Astrocyte of the hippocampus (primary cell): ENCODE measurements around the gene TTC1.
"Not testable (repeated sequence)": the region's sequence is repeated elsewhere in the genome, so short reads cannot be mapped to it uniquely, and the experiment has no call there.

ENCODE experiments used
- DNase-seq: peaks from one replicate; pipeline ENCODE4 v3.0.0; 2011; ENCODE audit warnings: low read depth, low spot score

TTC1 gene

GRCh38 chr5:160008877-160009590 lies at the start of gene TTC1:
TSS of gene TTC1 (plus strand) at chr5:160009139. CDS start at chr5:160010529, 1,390 bp downstream.
- DNase-seq: peak; percentile 99

- no peak for DNase-seq
Observed at GRCh38 chr5:159961176-159962160, 47.5 kb upstream of the TTC1 start.

- no peak for DNase-seq
Observed at GRCh38 chr5:159962214-159962613, 46.7 kb upstream of the TTC1 start.

GRCh38 chr5:159963935-159964334 lies 45.0 kb upstream of the TTC1 start:
- DNase-seq: no peak

- DNase-seq: peak; percentile 85
Observed at GRCh38 chr5:159965031-159965837, 43.7 kb upstream of the TTC1 start.

- DNase-seq: not testable (repeated sequence)
Observed at GRCh38 chr5:159965838-159966128, 43.2 kb upstream of the TTC1 start.

GRCh38 chr5:159969966-159970365 lies 39.0 kb upstream of the TTC1 start:
- DNase-seq: no peak

GRCh38 chr5:159971038-159971437 lies 37.9 kb upstream of the TTC1 start:
- peak; percentile 62 for DNase-seq

GRCh38 chr5:159971514-159971913 lies 37.4 kb upstream of the TTC1 start:
- DNase-seq: peak; percentile 11

- peak; percentile 69 for DNase-seq
Observed at GRCh38 chr5:159971931-159972461, 36.9 kb upstream of the TTC1 start.

GRCh38 chr5:159972538-159973362 lies 36.2 kb upstream of the TTC1 start:
- no peak for DNase-seq

- peak; percentile 95 for DNase-seq
Observed at GRCh38 chr5:159975462-159976019, 33.4 kb upstream of the TTC1 start.

GRCh38 chr5:159976921-159977320 lies 32.0 kb upstream of the TTC1 start:
- no peak for DNase-seq

GRCh38 chr5:159978358-159978757 lies 30.6 kb upstream of the TTC1 start:
- no peak for DNase-seq

GRCh38 chr5:159982421-159983173 lies 26.3 kb upstream of the TTC1 start:
- no peak for DNase-seq

- peak; percentile 89 for DNase-seq
Observed at GRCh38 chr5:159987031-159987674, 21.8 kb upstream of the TTC1 start.

- no peak for DNase-seq
Observed at GRCh38 chr5:159990506-159990905, 18.4 kb upstream of the TTC1 start.

- DNase-seq: no peak
Observed at GRCh38 chr5:159992566-159992965, 16.4 kb upstream of the TTC1 start.

GRCh38 chr5:159993194-159993593 lies 15.7 kb upstream of the TTC1 start:
- no peak for DNase-seq
